ENCODE data around the gene SORBS2.

The SORBS2 gene

DNA sequence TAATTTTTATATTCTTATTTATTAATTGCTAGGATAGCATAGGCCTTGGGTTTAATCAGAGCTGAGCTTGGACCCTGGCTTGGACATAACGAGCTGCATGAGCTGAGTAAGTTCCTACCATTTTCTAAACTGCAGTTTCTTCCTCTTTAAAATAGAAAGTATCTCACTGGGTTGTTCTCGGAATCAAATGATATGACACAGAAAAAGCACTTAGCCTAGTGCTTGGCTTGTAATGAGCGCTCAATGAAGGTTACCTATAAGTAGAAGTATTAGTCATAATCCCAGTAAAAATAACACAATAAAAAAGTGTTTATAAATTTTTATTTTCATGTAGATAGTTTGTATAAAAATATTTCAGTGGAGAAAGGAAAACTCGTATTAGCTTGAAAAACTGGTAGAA lies 163.4 kb downstream of the SORBS2 start:
- no peak for DNase-seq (ENCODE audit: low read depth in 4 of 4, low spot score in 1 of 4)

DNA sequence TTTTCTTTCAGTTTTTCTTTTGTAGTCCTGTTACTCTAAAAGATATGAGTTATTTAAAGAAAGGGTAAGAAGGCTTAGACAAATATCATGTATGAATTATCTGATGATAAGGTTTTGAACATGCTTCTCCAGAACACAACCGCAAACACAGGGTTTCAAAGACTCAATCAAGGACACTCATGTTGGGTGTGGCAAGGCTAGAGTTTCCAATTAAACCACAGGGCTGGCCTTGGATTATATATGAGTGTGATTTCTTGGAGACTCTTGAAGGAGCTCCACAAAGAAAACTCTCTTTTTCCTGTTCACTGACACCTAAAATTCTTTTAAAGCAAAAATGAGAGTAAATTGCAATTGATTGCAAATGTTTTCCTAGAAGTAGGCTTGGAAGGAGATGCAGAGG lies 166.6 kb downstream of the SORBS2 start:
- no peak for DNase-seq (ENCODE audit: low read depth in 4 of 4, low spot score in 1 of 4)

DNA sequence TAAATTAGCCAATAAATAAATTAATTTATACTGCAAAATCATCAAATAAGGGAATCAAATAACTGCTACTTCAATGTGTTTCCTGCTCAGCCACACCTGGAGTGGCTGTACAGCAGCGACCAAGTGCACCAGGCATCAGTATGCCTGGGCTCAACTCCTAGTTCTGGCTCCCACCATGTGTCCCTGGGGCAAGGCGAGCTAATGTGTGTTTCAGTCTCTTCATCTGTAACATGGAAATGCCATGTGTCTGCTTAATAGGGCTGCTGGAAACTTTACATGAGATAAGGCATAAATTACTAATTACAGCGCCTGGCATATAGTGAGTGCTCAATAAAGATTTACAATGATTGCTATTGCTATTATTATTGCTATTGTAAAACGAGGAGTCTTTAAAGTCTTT lies 167.6 kb downstream of the SORBS2 start:
- no peak for DNase-seq (ENCODE audit: low read depth in 4 of 4, low spot score in 1 of 4)

DNA sequence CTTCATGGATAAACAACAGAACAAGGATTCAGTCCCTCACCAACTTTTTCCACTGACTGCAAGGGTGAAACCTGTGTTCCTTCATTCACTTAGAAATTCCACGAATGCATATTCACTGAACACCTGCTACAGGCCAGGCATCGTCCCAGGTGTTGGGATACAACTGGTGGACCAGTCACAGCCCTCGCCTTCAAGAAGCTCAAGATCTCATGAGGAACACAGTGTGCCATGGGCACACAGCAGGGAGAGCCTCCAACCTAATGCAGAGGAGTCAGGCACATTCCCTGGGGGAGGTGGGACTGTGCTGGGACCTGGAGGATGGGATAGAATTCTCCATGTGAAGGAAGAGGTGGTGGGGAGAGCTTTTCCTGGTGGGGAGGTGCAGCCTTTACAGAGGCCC lies 169.1 kb downstream of the SORBS2 start:
- no peak for DNase-seq (ENCODE audit: low read depth in 4 of 4, low spot score in 1 of 4)

DNA sequence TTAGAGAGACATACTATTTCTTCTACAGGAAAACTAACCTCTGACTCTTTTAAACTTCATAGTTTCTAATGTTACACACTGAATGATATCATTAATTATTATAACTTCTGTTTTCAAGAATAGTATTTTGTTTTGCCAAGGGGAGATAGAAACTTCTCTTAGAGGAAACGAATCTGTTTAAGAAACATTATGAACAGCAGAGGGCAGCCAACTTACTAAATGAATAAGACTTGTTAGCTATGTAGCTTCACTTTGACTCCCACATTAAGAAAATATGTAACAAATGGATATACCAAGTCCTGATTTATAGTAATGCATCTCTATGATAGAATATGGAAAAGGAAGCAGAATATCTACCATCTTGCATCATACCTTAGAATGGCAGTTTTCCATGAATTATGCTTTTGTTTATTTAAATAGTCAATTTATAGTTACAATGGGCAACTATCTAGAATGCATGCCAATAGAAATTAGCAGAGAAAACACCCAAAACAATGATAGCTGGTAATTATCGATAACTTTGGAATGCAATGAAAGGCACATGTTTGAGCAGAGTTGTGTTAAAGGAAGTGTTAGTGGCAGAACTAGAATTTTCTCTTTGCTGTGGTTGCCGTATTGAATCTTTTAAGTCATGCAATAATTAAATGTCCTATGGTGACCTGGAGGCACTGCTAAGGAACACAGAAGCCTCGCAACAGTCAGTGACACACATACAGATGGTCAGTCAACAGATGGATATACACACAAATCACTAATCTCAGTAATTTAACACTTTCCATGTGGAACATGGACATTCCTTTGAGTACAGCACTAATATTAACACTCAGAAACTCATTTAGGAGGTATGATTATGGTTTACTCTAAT lies 171.0 kb downstream of the SORBS2 start:
- DNase-seq (ENCODE audit: low read depth in 4 of 4, low spot score in 1 of 4): no peak

DNA sequence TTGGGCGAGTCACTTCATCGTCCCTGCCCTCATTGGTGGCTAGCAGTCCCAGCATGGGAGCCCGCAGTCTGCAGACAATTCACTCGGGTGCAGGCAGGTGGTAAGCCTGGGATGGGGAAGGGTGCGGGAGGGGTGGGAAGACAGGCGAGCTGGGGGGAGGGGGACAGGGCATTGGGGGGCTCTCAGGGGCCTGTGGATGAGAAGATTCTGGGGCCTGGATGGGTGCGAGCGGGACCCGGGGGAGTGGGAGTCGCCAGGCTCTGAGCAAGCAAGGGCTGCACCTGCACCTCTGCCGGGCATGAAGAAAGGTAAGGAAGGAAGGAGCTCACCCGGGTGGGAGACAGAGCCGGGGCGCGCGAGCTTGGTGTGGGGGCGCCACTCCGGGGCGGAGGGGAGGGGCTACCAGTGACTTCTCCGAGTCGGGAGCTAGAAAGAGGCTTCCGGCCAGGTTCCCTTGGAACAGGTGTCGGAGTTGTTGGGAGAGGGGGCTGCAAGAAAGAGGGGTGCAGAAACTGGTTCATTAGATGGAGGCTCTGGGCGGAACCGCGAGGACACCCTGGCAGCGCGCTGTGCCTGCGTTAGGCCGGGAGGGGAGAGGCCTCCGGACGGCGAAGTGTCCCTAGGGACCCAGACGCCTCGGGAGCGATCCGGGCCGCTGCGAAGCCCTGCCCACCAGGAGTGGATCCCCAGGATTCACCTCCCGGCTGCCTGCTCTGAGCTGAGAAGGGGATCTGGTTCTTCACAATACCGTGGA lies 173.3 kb downstream of the SORBS2 start:
- DNase-seq (ENCODE audit: low read depth in 4 of 4, low spot score in 1 of 4): no peak

DNA sequence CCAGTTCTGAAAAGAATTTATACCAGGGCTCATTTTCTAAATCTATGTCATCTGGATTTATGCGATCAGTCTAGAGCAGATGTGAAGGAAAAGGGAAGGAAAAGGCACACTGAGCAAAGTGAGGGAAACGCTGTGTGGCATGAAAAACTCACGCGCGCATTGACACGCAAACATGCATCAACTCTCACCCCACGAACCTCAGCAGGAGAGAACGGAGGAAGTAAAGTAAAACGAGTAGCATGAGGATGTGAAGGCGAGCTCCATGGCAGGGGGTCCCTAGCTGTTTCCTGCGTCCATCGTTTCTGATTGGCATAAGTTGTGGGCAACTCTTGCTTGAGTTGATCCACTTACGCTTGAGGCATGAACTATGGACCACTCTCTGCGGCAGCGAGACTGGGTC lies 173.9 kb downstream of the SORBS2 start:
- no peak for DNase-seq (ENCODE audit: low read depth in 4 of 4, low spot score in 1 of 4)

DNA sequence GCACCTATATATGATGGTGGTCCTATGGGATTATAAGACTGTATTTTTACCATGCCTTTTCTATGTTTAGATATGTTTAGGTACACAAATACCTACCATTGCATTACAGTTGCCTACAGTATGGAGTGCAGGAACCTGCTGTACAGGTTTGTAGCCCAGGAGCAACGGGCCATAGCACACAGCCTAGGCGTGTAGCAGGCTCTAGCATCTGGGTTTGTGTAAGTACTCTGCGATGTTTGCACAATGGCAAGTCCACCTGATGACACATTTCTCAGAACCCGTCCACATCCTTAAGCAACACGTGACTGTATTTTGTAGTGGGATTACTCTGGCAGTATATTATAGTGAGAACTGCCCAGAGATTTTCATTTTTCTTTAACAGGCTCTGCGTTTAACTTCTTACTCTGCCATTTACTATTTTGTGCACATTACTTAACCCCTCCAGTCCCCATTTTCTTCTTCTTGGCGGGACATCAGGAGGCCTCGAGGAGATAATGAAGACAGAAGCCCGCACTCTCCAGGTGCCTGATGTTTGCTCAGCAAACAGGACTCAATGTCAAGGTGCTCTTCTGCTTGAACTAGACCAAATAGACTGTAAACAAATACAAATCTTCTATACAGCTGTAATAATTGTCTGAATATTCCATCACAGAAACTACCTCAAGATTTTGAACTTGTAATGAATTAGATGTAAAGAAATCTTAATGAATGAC lies 174.7 kb downstream of the SORBS2 start:
- no peak for DNase-seq (ENCODE audit: low read depth in 4 of 4, low spot score in 1 of 4)

DNA sequence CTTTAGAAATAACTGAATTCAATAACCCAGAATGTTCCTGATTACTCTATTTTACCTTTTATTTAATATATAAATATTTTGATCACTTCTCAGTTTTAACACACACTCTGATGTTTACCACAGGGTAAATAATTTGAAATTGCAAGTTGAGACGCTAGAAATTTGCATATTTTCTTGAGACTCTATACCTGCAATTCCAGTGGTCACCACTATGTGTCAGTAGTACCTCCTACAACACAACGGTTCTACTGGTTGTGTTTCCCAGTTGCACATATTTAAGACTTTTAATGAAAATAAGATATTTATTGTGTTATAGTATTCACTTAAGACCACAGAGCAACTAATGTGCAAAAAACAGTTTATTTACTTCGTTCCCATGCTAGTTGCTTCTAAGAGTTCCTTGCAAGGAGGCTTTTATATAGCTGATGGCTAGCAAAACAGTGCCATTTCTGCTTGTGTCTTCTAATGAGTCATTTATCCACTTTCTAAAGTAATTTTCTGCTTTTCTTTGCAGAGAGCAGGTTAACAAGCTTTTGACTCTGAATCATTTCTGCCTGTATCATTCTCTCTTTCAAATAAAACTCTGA lies 177.8 kb downstream of the SORBS2 start:
- DNase-seq (ENCODE audit: low read depth in 4 of 4, low spot score in 1 of 4): no peak

DNA sequence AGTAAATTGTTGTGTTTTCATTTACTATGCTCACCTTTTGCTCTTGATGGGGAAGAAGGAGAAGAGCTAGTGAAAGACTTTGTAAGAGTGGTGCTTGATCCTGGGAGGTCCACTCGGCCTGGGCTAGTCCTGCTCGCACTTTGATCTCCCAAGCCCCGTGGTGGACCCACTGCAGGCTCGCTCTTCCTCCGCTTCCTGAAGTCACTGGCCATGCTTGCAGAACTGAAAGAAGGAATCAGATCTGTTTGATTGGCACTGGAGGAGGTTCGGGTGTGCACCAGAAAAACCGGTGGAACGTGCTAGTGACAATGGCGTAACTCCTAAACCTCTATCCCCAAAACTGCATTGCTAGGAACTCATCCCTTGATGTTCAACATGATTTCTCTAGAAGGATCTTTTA lies 185.2 kb downstream of the SORBS2 start:
- DNase-seq (ENCODE audit: low read depth in 4 of 4, low spot score in 1 of 4): no peak

DNA sequence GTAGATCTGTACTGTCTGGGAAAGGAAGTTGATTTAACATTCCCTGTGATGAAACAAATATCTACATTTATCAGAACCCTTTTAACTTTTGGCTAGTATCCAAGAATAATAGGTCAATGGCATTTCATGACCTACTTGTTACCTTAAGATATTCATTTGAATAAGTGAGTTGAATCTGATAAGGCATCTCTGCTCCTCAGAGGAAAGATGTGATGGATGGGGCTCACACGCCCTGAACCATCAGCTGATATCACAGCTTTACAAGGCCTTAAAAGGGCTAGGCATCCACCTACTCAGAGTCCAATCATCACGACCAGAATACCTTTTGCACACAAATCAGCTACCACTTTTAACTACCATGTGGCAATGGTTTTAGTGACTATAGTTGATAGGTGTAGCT lies 186.5 kb downstream of the SORBS2 start:
- no peak for DNase-seq (ENCODE audit: low read depth in 4 of 4, low spot score in 1 of 4)

DNA sequence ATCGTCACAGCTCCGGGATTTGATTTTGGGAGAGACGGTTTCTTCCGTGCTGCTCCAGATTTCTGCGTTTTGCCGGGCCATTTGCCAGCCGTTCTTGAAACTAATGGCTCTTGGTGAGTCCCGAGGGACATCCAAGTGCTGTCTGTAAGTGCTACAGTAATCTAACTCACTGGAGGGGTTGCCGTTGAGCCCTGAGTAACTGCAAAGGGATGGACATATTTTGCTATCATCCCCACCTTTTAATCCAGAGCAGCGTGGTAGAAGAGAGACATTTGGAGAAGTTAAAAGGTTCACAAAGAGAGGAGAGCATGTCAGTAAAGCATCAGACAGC lies 187.8 kb downstream of the SORBS2 start:
- DNase-seq (ENCODE audit: low read depth in 4 of 4, low spot score in 1 of 4): no peak

DNA sequence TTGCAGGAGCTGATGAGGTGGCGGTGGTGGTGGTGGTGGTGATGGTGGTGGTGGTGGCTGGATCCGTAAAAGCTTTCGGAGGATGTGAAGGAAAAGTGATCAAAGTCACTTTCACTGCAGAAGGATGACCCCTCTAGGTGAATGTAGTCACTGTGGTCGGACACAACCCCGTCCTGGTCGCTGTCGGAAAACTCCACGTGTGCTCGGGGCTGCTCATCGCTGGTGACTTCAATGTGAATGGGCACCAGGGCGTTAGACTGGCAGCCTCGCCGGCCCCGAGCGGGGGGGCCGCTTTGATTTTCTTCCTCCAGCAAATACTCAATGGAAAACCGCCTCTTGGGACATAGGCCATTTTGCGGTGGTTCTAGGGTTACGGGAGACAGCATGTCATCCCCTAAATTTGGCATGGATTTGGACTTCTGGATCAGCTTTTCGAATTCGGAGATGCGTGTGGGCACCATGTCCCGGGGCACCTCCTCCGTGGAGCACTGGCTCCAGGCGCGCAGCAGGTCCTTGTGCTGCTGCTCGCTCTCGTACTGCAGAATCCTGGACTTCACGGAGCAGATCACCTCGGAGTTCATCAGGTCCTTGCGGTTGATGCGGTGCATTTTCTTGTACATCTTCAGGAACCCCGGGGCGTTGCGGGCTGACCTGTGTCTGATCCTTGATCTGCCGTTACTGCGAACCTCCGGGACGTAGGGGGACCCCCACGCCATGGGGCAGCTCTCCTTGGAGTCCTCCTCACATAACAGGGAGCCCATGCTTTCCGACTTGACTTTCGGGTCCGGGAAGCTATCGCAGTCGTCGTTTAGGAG lies 188.3 kb downstream of the SORBS2 start:
- DNase-seq (ENCODE audit: low read depth in 4 of 4, low spot score in 1 of 4): no peak

DNA sequence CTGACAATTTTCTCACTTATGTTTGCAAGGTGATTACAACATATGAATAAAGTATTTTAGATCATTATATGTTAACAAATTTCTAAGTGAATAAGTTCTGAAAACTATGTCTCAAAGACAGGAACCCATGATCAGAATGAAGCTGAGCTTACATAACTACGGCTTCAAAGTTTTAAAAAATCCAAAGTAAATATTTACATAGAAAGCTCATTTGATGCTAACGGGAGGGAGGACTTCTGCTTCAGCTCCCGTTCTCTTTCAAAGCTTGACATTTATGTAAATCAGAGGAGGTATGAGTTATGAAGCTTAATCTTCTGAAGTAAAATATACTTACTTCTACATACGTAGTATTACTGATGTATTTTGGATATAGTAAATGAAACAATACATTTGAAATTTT lies 203.8 kb downstream of the SORBS2 start:
- no peak for DNase-seq (ENCODE audit: low read depth in 4 of 4, low spot score in 1 of 4)

DNA sequence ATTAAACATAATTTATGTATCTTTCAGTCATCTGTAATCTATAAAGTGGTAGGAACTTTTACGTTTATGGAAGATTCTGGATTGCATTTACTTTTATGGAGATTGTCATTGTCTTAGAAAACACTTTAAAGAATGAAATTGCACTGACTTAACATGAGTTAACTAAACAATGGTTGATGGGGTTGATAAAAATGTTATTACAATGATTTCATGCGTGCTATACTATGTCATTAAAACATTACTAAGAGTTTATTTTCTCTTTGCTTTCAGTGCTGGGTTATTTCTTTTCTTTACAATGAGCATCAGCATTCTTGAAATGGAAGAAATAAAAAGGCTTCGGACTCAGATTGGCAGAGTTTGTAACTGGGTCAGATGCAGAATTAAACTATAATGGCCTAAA lies 209.6 kb downstream of the SORBS2 start:
- DNase-seq (ENCODE audit: low read depth in 4 of 4, low spot score in 1 of 4): no peak

DNA sequence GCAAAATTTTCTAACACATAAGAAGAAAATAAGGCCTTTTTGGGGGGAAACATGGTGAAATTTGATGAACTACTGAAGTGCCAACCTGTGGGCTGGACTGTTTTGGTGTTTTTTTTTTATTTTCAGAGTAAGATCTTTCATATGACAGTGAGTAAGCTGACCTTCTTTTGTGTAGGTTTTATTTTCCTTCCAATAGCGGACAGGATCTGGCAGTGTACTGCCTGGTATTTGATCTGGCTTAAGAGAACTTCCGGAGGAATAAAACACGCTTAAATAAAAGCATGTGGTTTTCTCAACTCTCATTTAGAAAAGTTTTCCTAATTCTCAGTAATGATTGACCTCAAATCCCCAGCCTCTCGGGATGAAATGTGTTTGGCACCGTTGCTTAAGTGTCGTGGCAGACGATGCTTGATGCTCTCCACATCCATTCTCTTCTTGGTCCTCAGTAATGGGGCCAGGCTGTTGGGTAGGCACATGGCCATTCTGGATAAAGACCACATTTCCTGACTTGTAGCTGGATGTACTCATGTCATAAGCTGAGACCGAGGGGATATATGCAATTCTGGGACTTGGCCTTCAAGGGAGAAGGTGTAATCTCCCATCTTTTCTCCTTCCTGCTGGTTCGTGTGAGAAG lies 211.1 kb downstream of the SORBS2 start:
- no peak for DNase-seq (ENCODE audit: low read depth in 4 of 4, low spot score in 1 of 4)

DNA sequence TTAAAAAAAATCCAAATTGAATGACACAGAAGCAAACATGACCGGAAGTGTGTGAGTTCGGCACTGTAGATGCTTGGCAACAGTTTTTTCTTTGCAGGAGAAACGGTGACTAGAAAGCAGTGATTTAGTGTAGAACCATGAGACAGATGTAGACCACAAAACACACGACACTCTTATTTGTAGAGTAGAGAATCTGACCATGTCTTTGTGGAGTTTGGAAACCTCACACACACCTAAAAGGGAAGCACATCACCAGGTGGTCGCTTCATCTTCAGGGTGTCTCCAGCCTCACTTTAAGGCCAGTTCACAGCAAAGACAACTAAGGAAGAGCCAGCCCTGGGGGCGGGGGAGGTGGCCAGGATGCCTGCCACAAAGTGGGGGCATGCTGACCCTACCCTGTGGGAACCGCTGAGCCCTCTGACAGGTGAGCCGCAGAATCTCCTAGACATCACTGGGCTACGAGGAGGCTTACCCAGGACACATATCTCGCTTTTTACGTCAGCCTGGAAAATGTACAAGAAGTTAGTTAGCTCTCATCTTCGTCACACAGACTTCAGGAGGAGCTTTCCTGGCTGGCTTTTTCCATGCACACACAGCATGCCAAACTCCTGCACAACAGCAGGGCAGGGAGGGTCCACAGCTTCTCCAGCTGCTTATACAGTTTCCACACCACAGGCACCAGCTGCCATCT lies 212.3 kb downstream of the SORBS2 start:
- DNase-seq (ENCODE audit: low read depth in 4 of 4, low spot score in 1 of 4): no peak

DNA sequence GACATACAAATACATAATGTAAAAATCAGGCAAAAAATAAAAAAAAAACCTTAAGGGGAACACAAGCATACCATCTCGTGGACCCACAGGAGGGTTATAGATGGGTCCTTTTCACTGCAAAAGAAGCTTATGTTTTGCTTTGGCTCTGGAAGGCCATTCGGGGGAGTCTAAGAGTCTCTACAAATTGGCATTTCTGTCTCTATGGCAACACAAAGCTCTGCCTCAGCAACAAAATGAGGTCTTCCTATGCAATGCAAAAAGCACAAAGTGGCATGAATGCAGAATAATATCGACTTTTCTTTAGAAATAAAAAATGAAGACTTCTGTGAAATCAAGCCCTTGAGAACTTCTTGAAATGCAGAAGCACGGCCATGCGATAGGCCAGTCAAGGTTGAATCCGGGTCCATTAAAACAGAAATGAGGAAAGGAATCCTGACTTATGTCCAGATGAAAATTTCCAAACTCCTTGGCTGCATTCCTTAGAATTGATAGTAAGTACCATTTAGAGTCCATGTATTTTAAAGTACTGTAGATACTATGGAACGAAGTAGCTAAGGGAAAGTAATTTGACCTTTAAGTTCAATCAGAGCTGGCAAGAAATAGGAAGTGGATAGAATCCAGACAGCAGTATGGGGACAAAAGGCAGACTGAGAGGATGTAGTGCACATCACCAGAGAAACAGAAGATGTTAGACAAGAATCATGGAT lies 213.0 kb downstream of the SORBS2 start:
- DNase-seq (ENCODE audit: low read depth in 4 of 4, low spot score in 1 of 4): no peak

DNA sequence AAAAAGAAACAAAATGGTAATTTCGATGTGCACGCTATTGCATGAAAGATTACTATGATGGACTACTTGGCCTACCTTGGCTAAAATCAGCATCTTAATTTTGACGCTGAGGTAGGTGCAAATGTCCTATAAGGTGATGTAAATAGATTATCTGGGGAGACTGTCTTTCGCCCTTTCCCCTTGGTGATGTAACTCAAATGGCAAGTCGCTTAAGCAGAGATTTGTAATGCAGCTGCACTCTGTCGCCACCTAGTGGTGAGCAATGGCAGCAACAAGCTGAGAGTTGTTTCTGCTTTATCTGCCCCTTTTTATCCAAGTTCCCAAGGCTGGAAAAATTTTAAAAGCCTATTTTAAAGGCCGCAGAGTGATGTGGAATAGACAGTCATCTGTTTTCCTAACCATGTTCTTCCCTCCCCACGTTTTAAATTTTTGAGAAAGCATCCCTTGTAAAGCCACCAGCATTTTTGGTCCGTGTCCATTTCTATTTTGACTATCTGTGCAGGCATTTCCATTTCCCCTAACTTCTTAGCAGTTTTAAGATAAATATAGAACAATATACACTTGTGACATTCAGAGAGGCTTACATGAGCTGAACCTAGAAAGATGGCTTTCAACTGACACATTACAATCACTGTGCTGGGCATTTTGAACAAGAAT lies 214.3 kb downstream of the SORBS2 start:
- DNase-seq (ENCODE audit: low read depth in 4 of 4, low spot score in 1 of 4): peak; percentile 40 to 54 (median 50)
